HEK293 (cell line): ENCODE measurements around the gene NDST3.
A peak's percentile ranks its signal among the peaks of the same experiment; 100 is the strongest.

Experiments
- CTCF ChIP-seq: fragments of 450-650 bp; formaldehyde crosslinking; IDR thresholded peaks from 2 replicates; pipeline ENCODE4 v1.5.1; 2016; ENCODE audit warnings: missing biosample characterization, missing genetic modification characterization
- GLI4 ChIP-seq: fragments of 450-650 bp; formaldehyde crosslinking; IDR thresholded peaks from 2 replicates; pipeline ENCODE4 v1.5.1; 2016; ENCODE audit warnings: missing biosample characterization, missing genetic modification characterization
- IKZF3 ChIP-seq: fragments of 450-650 bp; IDR thresholded peaks from 2 replicates; pipeline ENCODE4 v1.5.0; 2018; ENCODE audit warnings: missing biosample characterization, mild to moderate bottlenecking, missing genetic modification characterization, moderate library complexity
- PRDM1 ChIP-seq: fragments of 450-650 bp; formaldehyde crosslinking; IDR thresholded peaks from 2 replicates; pipeline ENCODE4; 2016; ENCODE audit warnings: missing biosample characterization, missing genetic modification characterization
- PRDM6 ChIP-seq: fragments of 450-650 bp; formaldehyde crosslinking; IDR thresholded peaks from 2 replicates; pipeline ENCODE4 v1.5.1; 2017; ENCODE audit warnings: missing biosample characterization, missing genetic modification characterization
- RBAK ChIP-seq: fragments of 450-650 bp; formaldehyde crosslinking; IDR thresholded peaks from 2 replicates; pipeline ENCODE4 v1.5.1; 2016; ENCODE audit warnings: missing biosample characterization, missing genetic modification characterization
- SETDB1 ChIP-seq: IDR thresholded peaks from one replicate; pipeline ENCODE4 v1.6.1; 2017; ENCODE audit warnings: mild to moderate bottlenecking, low read length, moderate library complexity, mixed read lengths; ENCODE audit not compliant: insufficient read length
- ZFP37 ChIP-seq: fragments of 450-650 bp; formaldehyde crosslinking; IDR thresholded peaks from 2 replicates; pipeline ENCODE4 v1.5.1; 2016; ENCODE audit warnings: missing biosample characterization, missing genetic modification characterization
- ZNF121 ChIP-seq: fragments of 450-650 bp; formaldehyde crosslinking; IDR thresholded peaks from 2 replicates; pipeline ENCODE4 v1.5.1; 2016; ENCODE audit warnings: missing biosample characterization, missing genetic modification characterization
- ZNF157 ChIP-seq: fragments of 450-650 bp; formaldehyde crosslinking; IDR thresholded peaks from 2 replicates; pipeline ENCODE4 v1.5.1; 2016; ENCODE audit warnings: missing biosample characterization, missing genetic modification characterization
- ZNF518A ChIP-seq: fragments of 450-650 bp; formaldehyde crosslinking; conservative IDR thresholded peaks from 2 replicates; pipeline ENCODE4 v1.5.1; 2016; ENCODE audit warnings: low read depth, missing biosample characterization, missing genetic modification characterization
- ZNF521 ChIP-seq: fragments of 450-650 bp; formaldehyde crosslinking; IDR thresholded peaks from 2 replicates; pipeline ENCODE4 v1.5.1; 2017; ENCODE audit warnings: missing biosample characterization, mild to moderate bottlenecking, missing genetic modification characterization
- ZNF561 ChIP-seq: fragments of 450-650 bp; IDR thresholded peaks from 2 replicates; pipeline ENCODE4 v1.5.1; 2018; ENCODE audit warnings: missing biosample characterization, missing genetic modification characterization, borderline replicate concordance
- ZNF596 ChIP-seq: fragments of 450-650 bp; IDR thresholded peaks from 2 replicates; pipeline ENCODE4 v1.5.0; 2018; ENCODE audit warnings: missing biosample characterization, mild to moderate bottlenecking, missing genetic modification characterization, moderate library complexity
- ZNF830 ChIP-seq: fragments of 450-650 bp; IDR thresholded peaks from 2 replicates; pipeline ENCODE4 v1.5.0; 2018; ENCODE audit warnings: missing biosample characterization, missing genetic modification characterization, low read depth, mild to moderate bottlenecking, moderate library complexity
- ZSCAN30 ChIP-seq: fragments of 450-650 bp; IDR thresholded peaks from 2 replicates; pipeline ENCODE4 v1.5.1; 2018; ENCODE audit warnings: missing biosample characterization, mild to moderate bottlenecking, missing genetic modification characterization, moderate library complexity
- TF ChIP-seq, protein P1 (sequence below): fragments of 450-650 bp; formaldehyde crosslinking; IDR thresholded peaks from 2 replicates; pipeline ENCODE4 v1.5.1; 2016; ENCODE audit warnings: missing biosample characterization, missing genetic modification characterization, borderline replicate concordance
- TF ChIP-seq, protein P2 (sequence below): fragments of 450-650 bp; formaldehyde crosslinking; IDR thresholded peaks from 2 replicates; pipeline ENCODE4 v1.5.1; 2016; ENCODE audit warnings: missing biosample characterization, missing genetic modification characterization
- TF ChIP-seq, protein P3 (sequence below): fragments of 450-650 bp; formaldehyde crosslinking; IDR thresholded peaks from 2 replicates; pipeline ENCODE4 v1.5.1; 2017; ENCODE audit warnings: missing biosample characterization, missing genetic modification characterization
- TF ChIP-seq, protein P4 (sequence below): fragments of 450-650 bp; formaldehyde crosslinking; IDR thresholded peaks from 2 replicates; pipeline ENCODE4 v1.5.1; 2016; ENCODE audit warnings: missing biosample characterization, missing genetic modification characterization

Gene NDST3

GRCh38 chr4:118033148-118034052 lies 886 bp upstream of the NDST3 start (continued):
- TF ChIP-seq ZNF518A (tag by site-specific recombination) (no peak), SETDB1 (no peak), ZNF157 (tag by site-specific recombination) (no peak), PRDM6 (no peak), IKZF3 (tag by site-specific recombination) (no peak), CTCF (tag by site-specific recombination) (peak; percentile 51), ZFP37 (no peak; the same call in 1 of the 2 replicates), GLI4 (tag by site-specific recombination) (no peak), ZNF521 (tag by site-specific recombination) (no peak), PRDM1 (tag by site-specific recombination) (no peak), ZNF561 (tag by site-specific recombination) (no peak), ZNF830 (tag by site-specific recombination) (no peak), ZSCAN30 (tag by site-specific recombination) (no peak), ZNF121 (tag by site-specific recombination) (peak; percentile 81), RBAK (tag by site-specific recombination) (no peak), ZNF596 (tag by site-specific recombination) (no peak)
- TF ChIP-seq, protein P1, sequence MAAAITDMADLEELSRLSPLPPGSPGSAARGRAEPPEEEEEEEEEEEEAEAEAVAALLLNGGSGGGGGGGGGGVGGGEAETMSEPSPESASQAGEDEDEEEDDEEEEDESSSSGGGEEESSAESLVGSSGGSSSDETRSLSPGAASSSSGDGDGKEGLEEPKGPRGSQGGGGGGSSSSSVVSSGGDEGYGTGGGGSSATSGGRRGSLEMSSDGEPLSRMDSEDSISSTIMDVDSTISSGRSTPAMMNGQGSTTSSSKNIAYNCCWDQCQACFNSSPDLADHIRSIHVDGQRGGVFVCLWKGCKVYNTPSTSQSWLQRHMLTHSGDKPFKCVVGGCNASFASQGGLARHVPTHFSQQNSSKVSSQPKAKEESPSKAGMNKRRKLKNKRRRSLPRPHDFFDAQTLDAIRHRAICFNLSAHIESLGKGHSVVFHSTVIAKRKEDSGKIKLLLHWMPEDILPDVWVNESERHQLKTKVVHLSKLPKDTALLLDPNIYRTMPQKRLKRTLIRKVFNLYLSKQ (tag by site-specific recombination), result no peak
- TF ChIP-seq, protein P2, sequence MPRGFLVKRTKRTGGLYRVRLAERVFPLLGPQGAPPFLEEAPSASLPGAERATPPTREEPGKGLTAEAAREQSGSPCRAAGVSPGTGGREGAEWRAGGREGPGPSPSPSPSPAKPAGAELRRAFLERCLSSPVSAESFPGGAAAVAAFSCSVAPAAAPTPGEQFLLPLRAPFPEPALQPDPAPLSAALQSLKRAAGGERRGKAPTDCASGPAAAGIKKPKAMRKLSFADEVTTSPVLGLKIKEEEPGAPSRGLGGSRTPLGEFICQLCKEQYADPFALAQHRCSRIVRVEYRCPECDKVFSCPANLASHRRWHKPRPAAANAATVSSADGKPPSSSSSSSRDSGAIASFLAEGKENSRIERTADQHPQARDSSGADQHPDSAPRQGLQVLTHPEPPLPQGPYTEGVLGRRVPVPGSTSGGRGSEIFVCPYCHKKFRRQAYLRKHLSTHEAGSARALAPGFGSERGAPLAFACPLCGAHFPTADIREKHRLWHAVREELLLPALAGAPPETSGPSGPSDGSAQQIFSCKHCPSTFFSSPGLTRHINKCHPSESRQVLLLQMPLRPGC, result no peak
- TF ChIP-seq, protein P3, sequence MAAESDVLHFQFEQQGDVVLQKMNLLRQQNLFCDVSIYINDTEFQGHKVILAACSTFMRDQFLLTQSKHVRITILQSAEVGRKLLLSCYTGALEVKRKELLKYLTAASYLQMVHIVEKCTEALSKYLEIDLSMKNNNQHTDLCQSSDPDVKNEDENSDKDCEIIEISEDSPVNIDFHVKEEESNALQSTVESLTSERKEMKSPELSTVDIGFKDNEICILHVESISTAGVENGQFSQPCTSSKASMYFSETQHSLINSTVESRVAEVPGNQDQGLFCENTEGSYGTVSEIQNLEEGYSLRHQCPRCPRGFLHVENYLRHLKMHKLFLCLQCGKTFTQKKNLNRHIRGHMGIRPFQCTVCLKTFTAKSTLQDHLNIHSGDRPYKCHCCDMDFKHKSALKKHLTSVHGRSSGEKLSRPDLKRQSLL (tag by site-specific recombination), result peak; percentile 63; the same call in 1 of the 2 replicates
- TF ChIP-seq, protein P4, sequence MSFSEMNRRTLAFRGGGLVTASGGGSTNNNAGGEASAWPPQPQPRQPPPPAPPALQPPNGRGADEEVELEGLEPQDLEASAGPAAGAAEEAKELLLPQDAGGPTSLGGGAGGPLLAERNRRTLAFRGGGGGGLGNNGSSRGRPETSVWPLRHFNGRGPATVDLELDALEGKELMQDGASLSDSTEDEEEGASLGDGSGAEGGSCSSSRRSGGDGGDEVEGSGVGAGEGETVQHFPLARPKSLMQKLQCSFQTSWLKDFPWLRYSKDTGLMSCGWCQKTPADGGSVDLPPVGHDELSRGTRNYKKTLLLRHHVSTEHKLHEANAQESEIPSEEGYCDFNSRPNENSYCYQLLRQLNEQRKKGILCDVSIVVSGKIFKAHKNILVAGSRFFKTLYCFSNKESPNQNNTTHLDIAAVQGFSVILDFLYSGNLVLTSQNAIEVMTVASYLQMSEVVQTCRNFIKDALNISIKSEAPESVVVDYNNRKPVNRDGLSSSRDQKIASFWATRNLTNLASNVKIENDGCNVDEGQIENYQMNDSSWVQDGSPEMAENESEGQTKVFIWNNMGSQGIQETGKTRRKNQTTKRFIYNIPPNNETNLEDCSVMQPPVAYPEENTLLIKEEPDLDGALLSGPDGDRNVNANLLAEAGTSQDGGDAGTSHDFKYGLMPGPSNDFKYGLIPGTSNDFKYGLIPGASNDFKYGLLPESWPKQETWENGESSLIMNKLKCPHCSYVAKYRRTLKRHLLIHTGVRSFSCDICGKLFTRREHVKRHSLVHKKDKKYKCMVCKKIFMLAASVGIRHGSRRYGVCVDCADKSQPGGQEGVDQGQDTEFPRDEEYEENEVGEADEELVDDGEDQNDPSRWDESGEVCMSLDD (tag by site-specific recombination), result peak; percentile 34; the same call in 1 of the 2 replicates
